ENCODE data around the gene PRPF6. TPM values are rescaled to one million over a fixed set of nuclear protein-coding genes. Genes with fewer than 3 reads are reported as not detected.
A peak's percentile ranks its signal among the peaks of the same experiment; 100 is the strongest.

Gene PRPF6
- total and polyA plus RNA-seq, 2 of the 13 experiments (the other 11 are each of a cell fraction or from before 2014, with no cell fraction given): 63.7 to 101 TPM

DNA sequence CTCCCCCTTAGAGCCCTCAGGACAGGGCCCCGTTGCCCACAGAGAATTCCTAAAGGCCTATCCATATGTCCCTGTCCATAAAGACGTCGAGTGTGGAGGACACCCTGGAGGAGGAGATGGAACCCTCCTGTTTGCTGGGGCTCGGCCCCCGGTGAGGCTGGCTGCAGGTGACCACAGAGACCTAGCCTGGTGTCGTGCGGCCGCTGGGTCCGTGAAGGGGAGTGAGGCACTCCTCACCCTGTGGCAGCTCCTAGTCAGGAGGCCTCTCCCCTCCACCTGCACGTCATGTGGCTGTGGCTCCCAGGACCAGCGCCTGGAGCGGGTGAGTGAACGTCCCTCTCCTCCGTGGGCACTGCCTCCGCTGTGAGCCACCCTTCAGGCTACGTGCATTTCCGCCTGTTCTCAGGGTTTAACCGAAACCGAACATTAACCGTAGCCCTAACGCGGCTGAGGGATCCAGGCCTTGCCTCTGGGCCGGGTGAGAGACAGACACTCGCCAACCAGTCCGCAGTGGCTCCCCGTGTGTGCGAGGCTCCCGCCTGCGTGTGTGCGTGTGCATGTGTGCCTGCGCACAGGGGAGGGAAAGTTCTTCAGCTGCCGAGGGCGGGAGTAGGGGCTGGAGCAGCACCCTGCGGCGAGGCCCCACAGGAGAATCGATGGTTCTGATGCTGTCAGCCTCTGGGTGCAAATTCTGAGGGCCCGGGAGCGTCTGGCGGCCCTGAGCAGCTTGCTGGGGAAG, 76.1 kb downstream of the PRPF6 start (continued):
- TF ChIP-seq HIC2 (CRISPR knock-in tag; IDR thresholded peaks at IDR 0.05; ENCODE audit: low read depth): 0 out of 2 replicates have a peak, but pooled peaks have one; percentile 8
- no peak for TF ChIP-seq ZNF639 (CRISPR knock-in tag; conservative IDR thresholded peaks at IDR 0.05)
- 0 out of 2 replicates have a peak, but pooled peaks have one; percentile 7 for TF ChIP-seq ZSCAN12 (CRISPR knock-in tag; IDR thresholded peaks at IDR 0.05)
- peak; percentile 21; the same call in 1 of the 2 replicates for TF ChIP-seq PRDM10 (CRISPR knock-in tag; IDR thresholded peaks at IDR 0.05; ENCODE audit: low read depth)
- TF ChIP-seq, protein P1, sequence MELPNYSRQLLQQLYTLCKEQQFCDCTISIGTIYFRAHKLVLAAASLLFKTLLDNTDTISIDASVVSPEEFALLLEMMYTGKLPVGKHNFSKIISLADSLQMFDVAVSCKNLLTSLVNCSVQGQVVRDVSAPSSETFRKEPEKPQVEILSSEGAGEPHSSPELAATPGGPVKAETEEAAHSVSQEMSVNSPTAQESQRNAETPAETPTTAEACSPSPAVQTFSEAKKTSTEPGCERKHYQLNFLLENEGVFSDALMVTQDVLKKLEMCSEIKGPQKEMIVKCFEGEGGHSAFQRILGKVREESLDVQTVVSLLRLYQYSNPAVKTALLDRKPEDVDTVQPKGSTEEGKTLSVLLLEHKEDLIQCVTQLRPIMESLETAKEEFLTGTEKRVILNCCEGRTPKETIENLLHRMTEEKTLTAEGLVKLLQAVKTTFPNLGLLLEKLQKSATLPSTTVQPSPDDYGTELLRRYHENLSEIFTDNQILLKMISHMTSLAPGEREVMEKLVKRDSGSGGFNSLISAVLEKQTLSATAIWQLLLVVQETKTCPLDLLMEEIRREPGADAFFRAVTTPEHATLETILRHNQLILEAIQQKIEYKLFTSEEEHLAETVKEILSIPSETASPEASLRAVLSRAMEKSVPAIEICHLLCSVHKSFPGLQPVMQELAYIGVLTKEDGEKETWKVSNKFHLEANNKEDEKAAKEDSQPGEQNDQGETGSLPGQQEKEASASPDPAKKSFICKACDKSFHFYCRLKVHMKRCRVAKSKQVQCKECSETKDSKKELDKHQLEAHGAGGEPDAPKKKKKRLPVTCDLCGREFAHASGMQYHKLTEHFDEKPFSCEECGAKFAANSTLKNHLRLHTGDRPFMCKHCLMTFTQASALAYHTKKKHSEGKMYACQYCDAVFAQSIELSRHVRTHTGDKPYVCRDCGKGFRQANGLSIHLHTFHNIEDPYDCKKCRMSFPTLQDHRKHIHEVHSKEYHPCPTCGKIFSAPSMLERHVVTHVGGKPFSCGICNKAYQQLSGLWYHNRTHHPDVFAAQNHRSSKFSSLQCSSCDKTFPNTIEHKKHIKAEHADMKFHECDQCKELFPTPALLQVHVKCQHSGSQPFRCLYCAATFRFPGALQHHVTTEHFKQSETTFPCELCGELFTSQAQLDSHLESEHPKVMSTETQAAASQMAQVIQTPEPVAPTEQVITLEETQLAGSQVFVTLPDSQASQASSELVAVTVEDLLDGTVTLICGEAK (IDR thresholded peaks at IDR 0.05): no peak
- TF ChIP-seq, protein P1 (CRISPR knock-in tag; IDR thresholded peaks at IDR 0.05): peak; percentile 82
- 0 out of 2 replicates have a peak, but pooled peaks have one; percentile 8 for TF ChIP-seq PHF21A (CRISPR knock-in tag; IDR thresholded peaks at IDR 0.05)
- TF ChIP-seq, protein P2, sequence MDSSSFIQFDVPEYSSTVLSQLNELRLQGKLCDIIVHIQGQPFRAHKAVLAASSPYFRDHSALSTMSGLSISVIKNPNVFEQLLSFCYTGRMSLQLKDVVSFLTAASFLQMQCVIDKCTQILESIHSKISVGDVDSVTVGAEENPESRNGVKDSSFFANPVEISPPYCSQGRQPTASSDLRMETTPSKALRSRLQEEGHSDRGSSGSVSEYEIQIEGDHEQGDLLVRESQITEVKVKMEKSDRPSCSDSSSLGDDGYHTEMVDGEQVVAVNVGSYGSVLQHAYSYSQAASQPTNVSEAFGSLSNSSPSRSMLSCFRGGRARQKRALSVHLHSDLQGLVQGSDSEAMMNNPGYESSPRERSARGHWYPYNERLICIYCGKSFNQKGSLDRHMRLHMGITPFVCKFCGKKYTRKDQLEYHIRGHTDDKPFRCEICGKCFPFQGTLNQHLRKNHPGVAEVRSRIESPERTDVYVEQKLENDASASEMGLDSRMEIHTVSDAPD (CRISPR knock-in tag; IDR thresholded peaks at IDR 0.05): peak; percentile 81
- 0 out of 2 replicates have a peak, but pooled peaks have one; percentile 10 for TF ChIP-seq DNMT3B (CRISPR knock-in tag; conservative IDR thresholded peaks at IDR 0.05)
- TF ChIP-seq NCOA2 (CRISPR knock-in tag; IDR thresholded peaks at IDR 0.05): no peak

All from HepG2 (cell line).